Endodermal cell (in vitro differentiated cells): ENCODE results near the gene TTC9. TPM values are rescaled to one million over a fixed set of nuclear protein-coding genes. Genes with fewer than 3 reads are reported as not detected.

Experiments used
- DNase-seq: peaks from one replicate; pipeline ENCODE4 v3.0.0-alpha.2; 2017
- H3K27ac ChIP-seq: 2 replicates; pipeline ENCODE4 v1.5.1; 2013; ENCODE audit warnings: mild to moderate bottlenecking, low read depth, low read length, moderate library complexity
- H3K27me3 ChIP-seq: 2 replicates; pipeline ENCODE4 v1.6.1; 2013; ENCODE audit warnings: mild to moderate bottlenecking, low read length, moderate library complexity; ENCODE audit not compliant: insufficient read depth, control insufficient read depth, poor library complexity, severe bottlenecking
- H3K36me3 ChIP-seq: 2 replicates; pipeline ENCODE4 v1.7.0; 2013; ENCODE audit warnings: mild to moderate bottlenecking, low read length, moderate library complexity; ENCODE audit not compliant: control insufficient read depth, insufficient read depth
- H3K4me1 ChIP-seq: one replicate; pipeline ENCODE4 v1.7.0; 2013; ENCODE audit warnings: low read length; ENCODE audit not compliant: control insufficient read depth, insufficient read depth
- H3K4me3 ChIP-seq: 2 replicates; pipeline ENCODE4 v1.5.1; 2013; ENCODE audit warnings: mild to moderate bottlenecking, low read length, moderate library complexity
- H3K9ac ChIP-seq: 2 replicates; pipeline ENCODE4 v1.6.1; 2013; ENCODE audit warnings: mild to moderate bottlenecking, low read length, moderate library complexity; ENCODE audit not compliant: poor library complexity, severe bottlenecking; ENCODE audit errors: extremely low read depth
- H3K9me3 ChIP-seq: 2 replicates; pipeline ENCODE4 v1.6.1; 2013; ENCODE audit warnings: mild to moderate bottlenecking, low read length, moderate library complexity; ENCODE audit not compliant: control insufficient read depth
- H3K27ac Mint-ChIP-seq: 2 replicates; pipeline ENCODE4 v1.8.0; 2020; ENCODE audit warnings: mixed read lengths
- H3K27me3 Mint-ChIP-seq: 2 replicates; pipeline ENCODE4 v1.8.0; 2021; ENCODE audit warnings: mild to moderate bottlenecking, mixed read lengths; ENCODE audit not compliant: insufficient read depth
- H3K36me3 Mint-ChIP-seq: 2 replicates; pipeline ENCODE4 v1.8.0; 2020; ENCODE audit warnings: low read depth, mixed read lengths
- H3K4me1 Mint-ChIP-seq: 2 replicates; pipeline ENCODE4 v1.8.0; 2020; ENCODE audit warnings: mixed read lengths
- H3K4me3 Mint-ChIP-seq: 2 replicates; pipeline ENCODE4 v1.8.0; 2020; ENCODE audit warnings: mild to moderate bottlenecking, moderate library complexity, mixed read lengths
- H3K9me3 Mint-ChIP-seq: 2 replicates; pipeline ENCODE4 v1.8.0; 2020; ENCODE audit warnings: mild to moderate bottlenecking, mixed read lengths
- WGBS, 2 experiments: methylation state at CpG; one replicate each; pipeline versions ENCODE4 v1.1.5 to v1.1.7; 2013; ENCODE audit warnings: missing lambda C conversion rate in 2 of 2, mixed read lengths in 1 of 2; ENCODE audit not compliant: insufficient coverage in 1 of 2, insufficient read length in 1 of 2; 5-methylcytosine and 5-hydroxymethylcytosine counted together
- total RNA-seq, 2 donors: library from RNA; stranded (reverse); fragmentation: NEBNext Ultra II Directional in 1 of 2; extraction: Animal tissue kit (Norgen Biotek cat#: 25700) in 1 of 2; gene quantifications; 2 replicates in 1 of 2; 3 replicates in 1 of 2; pipeline ENCODE4 v1.2.1, GENCODE V29; 2021
- TF ChIP-seq, protein P1 (sequence below): fragments of 200-600 bp; sonication (generic); conservative IDR thresholded peaks from 2 replicates; pipeline ENCODE4 v1.5.0; 2021; ENCODE audit warnings: antibody characterized with exemption, mild to moderate bottlenecking

Gene TTC9
- total RNA-seq, 2 donors from 2014 or later, result 9.4 to 11.6 TPM

DNA sequence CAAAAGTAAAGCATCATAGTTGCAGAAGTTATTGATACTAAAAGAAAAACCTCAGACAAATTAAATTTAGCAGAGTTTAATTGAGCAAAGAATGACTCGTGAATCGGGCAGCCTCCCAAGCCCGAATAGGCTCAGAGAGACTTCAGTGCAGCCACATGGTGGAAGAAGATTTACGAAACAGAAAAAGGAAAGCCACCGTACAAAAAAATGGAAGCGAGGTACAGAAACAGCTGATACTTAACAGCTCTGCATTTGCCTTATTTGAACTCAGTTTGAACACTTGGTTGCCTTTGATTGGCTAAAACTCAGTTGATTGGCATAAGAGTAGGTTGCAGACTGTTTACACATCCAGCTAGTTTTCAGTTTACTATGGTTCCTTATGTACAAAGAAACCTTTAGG, 12.9 kb downstream of the TTC9 start:
- Mint-ChIP-seq H3K4me3 (no peak overlapping the region), H3K9me3 (no peaks in the 10 kb centered on the region), H3K4me1 (peaks cover 21% of the 10 kb centered on the region), H3K36me3 (peaks cover 21% of the 10 kb centered on the region), H3K27ac (no peak overlapping the region), H3K27me3 (no peaks in the 10 kb centered on the region)
- H3K27me3 ChIP-seq, result no peaks in the 10 kb centered on the region
- WGBS, 2 experiments, result 92 to 93% methylated on average over 6 of the region's 6 CpGs
- no peak overlapping the region for H3K9ac ChIP-seq
- H3K4me3 ChIP-seq, result no peak overlapping the region
- no peak overlapping the region for H3K27ac ChIP-seq
- TF ChIP-seq, protein P1, sequence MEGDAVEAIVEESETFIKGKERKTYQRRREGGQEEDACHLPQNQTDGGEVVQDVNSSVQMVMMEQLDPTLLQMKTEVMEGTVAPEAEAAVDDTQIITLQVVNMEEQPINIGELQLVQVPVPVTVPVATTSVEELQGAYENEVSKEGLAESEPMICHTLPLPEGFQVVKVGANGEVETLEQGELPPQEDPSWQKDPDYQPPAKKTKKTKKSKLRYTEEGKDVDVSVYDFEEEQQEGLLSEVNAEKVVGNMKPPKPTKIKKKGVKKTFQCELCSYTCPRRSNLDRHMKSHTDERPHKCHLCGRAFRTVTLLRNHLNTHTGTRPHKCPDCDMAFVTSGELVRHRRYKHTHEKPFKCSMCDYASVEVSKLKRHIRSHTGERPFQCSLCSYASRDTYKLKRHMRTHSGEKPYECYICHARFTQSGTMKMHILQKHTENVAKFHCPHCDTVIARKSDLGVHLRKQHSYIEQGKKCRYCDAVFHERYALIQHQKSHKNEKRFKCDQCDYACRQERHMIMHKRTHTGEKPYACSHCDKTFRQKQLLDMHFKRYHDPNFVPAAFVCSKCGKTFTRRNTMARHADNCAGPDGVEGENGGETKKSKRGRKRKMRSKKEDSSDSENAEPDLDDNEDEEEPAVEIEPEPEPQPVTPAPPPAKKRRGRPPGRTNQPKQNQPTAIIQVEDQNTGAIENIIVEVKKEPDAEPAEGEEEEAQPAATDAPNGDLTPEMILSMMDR, result no peak
- H3K4me1 ChIP-seq, result peaks cover 4% of the 10 kb centered on the region
- DNase-seq, result no peak
- peaks cover 25% of the 10 kb centered on the region for H3K36me3 ChIP-seq
- no peaks in the 10 kb centered on the region for H3K9me3 ChIP-seq

DNA sequence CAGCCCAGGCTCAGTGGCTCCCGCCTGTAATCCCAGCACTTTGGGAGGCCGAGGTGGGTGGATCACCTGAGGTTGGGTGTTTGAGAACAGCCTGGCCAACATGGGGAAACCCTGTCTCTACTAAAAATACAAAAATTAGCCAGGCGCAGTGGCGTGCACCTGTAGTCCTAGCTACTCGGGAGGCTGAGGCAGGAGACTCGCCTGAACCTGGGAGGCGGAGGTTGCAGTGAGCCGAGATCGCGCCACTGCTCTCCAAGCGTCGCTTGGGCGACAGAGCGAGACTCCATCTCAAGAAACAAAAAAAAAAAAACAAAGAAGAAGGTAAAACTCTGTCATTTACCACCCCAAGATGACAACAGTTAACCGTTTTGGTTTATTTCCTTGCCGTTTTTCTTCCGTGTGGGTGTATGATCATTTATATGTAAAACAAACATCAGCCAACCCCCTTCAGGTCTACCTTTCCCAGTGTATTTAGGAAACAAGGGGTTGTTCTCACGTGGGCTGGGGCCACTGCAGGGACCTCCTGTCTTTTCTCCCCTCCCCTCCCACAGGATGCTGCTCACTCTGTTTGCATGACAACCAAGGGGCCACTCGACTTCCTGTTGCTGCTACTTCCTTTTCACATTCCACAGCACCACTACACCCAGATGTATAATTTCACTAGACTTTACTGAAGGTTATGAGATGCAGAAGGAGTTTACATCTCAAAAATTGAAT, 13.6 kb downstream of the TTC9 start:
- Histone ChIP-seq H3K9me3 (no peaks in the 10 kb centered on the region), H3K9ac (no peak overlapping the region), H3K27ac (no peak overlapping the region), H3K27me3 (no peaks in the 10 kb centered on the region), H3K4me3 (no peak overlapping the region), H3K36me3 (peaks cover 24% of the 10 kb centered on the region), H3K4me1 (peaks cover 4% of the 10 kb centered on the region)
- Mint-ChIP-seq H3K4me3 (no peak overlapping the region), H3K4me1 (peaks cover 21% of the 10 kb centered on the region), H3K27ac (peak overlapping the region; percentile 71), H3K27me3 (no peaks in the 10 kb centered on the region), H3K9me3 (no peaks in the 10 kb centered on the region), H3K36me3 (peaks cover 16% of the 10 kb centered on the region)
- DNase-seq, result peak; percentile 68
- TF ChIP-seq, protein P1, result no peak
- WGBS, 2 experiments, result 86 to 88% methylated on average over 11 to 16 of the region's 19 CpGs

DNA sequence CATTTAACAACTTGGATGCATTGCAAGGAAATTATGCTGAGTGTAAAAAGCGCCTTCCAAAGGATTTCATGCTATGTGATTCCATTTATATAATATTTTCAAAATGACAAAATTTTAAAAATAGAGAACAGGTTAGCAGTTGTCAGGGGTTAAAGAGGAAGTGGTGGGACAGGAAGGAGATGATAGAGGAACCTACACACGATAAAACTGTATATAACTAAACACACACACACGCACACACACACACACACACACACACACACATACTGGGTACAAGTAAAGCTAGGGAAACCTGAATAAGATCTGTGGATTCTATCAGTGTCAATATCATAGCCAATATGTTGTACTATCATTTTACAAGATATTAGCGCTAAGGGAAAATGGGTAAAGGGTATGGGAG, 17.2 kb downstream of the TTC9 start:
- H3K27ac ChIP-seq, result no peak overlapping the region
- H3K36me3 Mint-ChIP-seq, result peaks cover 14% of the 10 kb centered on the region
- H3K9me3 Mint-ChIP-seq, result no peaks in the 10 kb centered on the region
- no peak for DNase-seq
- peaks cover 7% of the 10 kb centered on the region for H3K4me1 ChIP-seq
- H3K9me3 ChIP-seq, result no peaks in the 10 kb centered on the region
- peaks cover 31% of the 10 kb centered on the region for H3K4me1 Mint-ChIP-seq
- no peaks in the 10 kb centered on the region for H3K27me3 ChIP-seq
- H3K4me3 ChIP-seq, result no peak overlapping the region
- 100% methylated on average over 1 of the region's 4 CpGs; no CpG with 5 or more reads in 1 of the 2 experiments for WGBS, 2 experiments
- no peak overlapping the region for H3K9ac ChIP-seq
- peaks cover 6% of the 10 kb centered on the region for H3K36me3 ChIP-seq
- H3K4me3 Mint-ChIP-seq, result no peak overlapping the region
- H3K27ac Mint-ChIP-seq, result peak overlapping the region; percentile 57
- no peaks in the 10 kb centered on the region for H3K27me3 Mint-ChIP-seq
- TF ChIP-seq, protein P1, result no peak
